Mesenchymal stem cell (in vitro differentiated cells and primary cell): ENCODE data around the gene KLC4.

Source experiments
- DNase-seq: peaks from one replicate; pipeline ENCODE4 v3.0.0-alpha.2; 2013
- H2AFZ ChIP-seq: one replicate; pipeline ENCODE4 v1.6.1; 2013; ENCODE audit warnings: low read depth, mild to moderate bottlenecking, control low read depth, inconsistent platforms, low read length, moderate library complexity
- H2AK5ac ChIP-seq: 2 replicates; pipeline ENCODE4 v1.6.1; 2013; ENCODE audit warnings: low read length, moderate library complexity, mild to moderate bottlenecking, inconsistent platforms; ENCODE audit not compliant: severe bottlenecking
- H2BK120ac ChIP-seq: one replicate; pipeline ENCODE4 v1.6.1; 2013; ENCODE audit warnings: low read depth, mild to moderate bottlenecking, inconsistent platforms, low read length, moderate library complexity
- H2BK12ac ChIP-seq, 2 experiments: one replicate each; pipeline ENCODE4 v1.6.1; 2013; ENCODE audit warnings: inconsistent platforms in 2 of 2, low read length in 2 of 2, mild to moderate bottlenecking in 2 of 2, moderate library complexity in 2 of 2, control low read depth in 1 of 2
- H2BK15ac ChIP-seq: one replicate; pipeline ENCODE4 v1.6.1; 2013; ENCODE audit warnings: mild to moderate bottlenecking, low read depth, inconsistent platforms; ENCODE audit not compliant: poor library complexity, severe bottlenecking
- H2BK5ac ChIP-seq: 2 replicates; pipeline ENCODE4 v1.6.1; 2013; ENCODE audit warnings: low read depth, mild to moderate bottlenecking, low read length, control low read depth, inconsistent platforms; ENCODE audit not compliant: poor library complexity, severe bottlenecking
- H3K14ac ChIP-seq, 2 experiments: one replicate each; pipeline ENCODE4 v1.6.1; 2013; ENCODE audit warnings: inconsistent platforms in 2 of 2, low read length in 2 of 2, control low read depth in 1 of 2, mild to moderate bottlenecking in 1 of 2, moderate library complexity in 1 of 2
- H3K18ac ChIP-seq, 2 experiments: one replicate each; pipeline ENCODE4 v1.6.1; 2013; ENCODE audit warnings: inconsistent platforms in 2 of 2, low read length in 2 of 2, control low read depth in 1 of 2, low read depth in 1 of 2, mild to moderate bottlenecking in 1 of 2
- H3K23ac ChIP-seq, 2 experiments: one replicate each; pipeline ENCODE4 v1.6.1; 2013; ENCODE audit warnings: inconsistent platforms in 2 of 2, low read length in 2 of 2, mild to moderate bottlenecking in 2 of 2, moderate library complexity in 2 of 2, control low read depth in 1 of 2
- H3K27ac ChIP-seq: 2 replicates; pipeline ENCODE4 v1.5.1; 2013; ENCODE audit warnings: mild to moderate bottlenecking, moderate library complexity, low read length, control low read depth, inconsistent platforms; ENCODE audit not compliant: poor library complexity, severe bottlenecking
- H3K27me3 ChIP-seq, 2 experiments: 2 replicates each; pipeline versions ENCODE4 v1.6.1 to v1.7.0; 2013; ENCODE audit warnings: low read length in 2 of 2, mild to moderate bottlenecking in 2 of 2, moderate library complexity in 2 of 2, control low read depth in 1 of 2, inconsistent platforms in 1 of 2; ENCODE audit not compliant: control insufficient read depth in 1 of 2, insufficient read depth in 1 of 2
- H3K36me3 ChIP-seq, 2 experiments: 2 replicates each; pipeline versions ENCODE4 v1.6.1 to v1.7.0; 2013; ENCODE audit warnings: low read length in 2 of 2, control low read depth in 1 of 2, inconsistent platforms in 1 of 2, low read depth in 1 of 2, mild to moderate bottlenecking in 1 of 2; ENCODE audit not compliant: insufficient read depth in 2 of 2, control insufficient read depth in 1 of 2
- H3K4ac ChIP-seq, 2 experiments: one replicate each; pipeline ENCODE4 v1.6.1; 2013; ENCODE audit warnings: inconsistent platforms in 2 of 2, low read length in 2 of 2, mild to moderate bottlenecking in 2 of 2, moderate library complexity in 2 of 2, control low read depth in 1 of 2, low read depth in 1 of 2
- H3K4me1 ChIP-seq: 2 replicates; pipeline ENCODE4 v1.6.1; 2013; ENCODE audit warnings: low read depth, low read length, control low read depth; ENCODE audit not compliant: control insufficient read depth, insufficient read depth
- H3K4me2 ChIP-seq: 2 replicates; pipeline ENCODE4 v1.6.1; 2013; ENCODE audit warnings: low read length, mild to moderate bottlenecking, inconsistent platforms; ENCODE audit not compliant: poor library complexity, severe bottlenecking
- H3K4me3 ChIP-seq, 2 experiments: 2 replicates each; pipeline versions ENCODE4 v1.5.1 to v1.7.0; 2013; ENCODE audit warnings: low read length in 2 of 2, mild to moderate bottlenecking in 2 of 2, control low read depth in 1 of 2, low read depth in 1 of 2; ENCODE audit not compliant: insufficient read depth in 1 of 2
- H3K79me1 ChIP-seq: replicated peaks from 2 replicates; pipeline ENCODE4 v1.6.1; 2013; ENCODE audit warnings: mild to moderate bottlenecking, control low read depth, low read length, inconsistent platforms; ENCODE audit not compliant: poor library complexity, severe bottlenecking
- H3K9ac ChIP-seq: 2 replicates; pipeline ENCODE4 v1.7.0; 2013; ENCODE audit warnings: mild to moderate bottlenecking, low read length, moderate library complexity
- H3K9me3 ChIP-seq: 2 replicates; pipeline ENCODE4 v1.7.0; 2013; ENCODE audit warnings: mild to moderate bottlenecking, low read length; ENCODE audit not compliant: control insufficient read depth
- H4K8ac ChIP-seq: one replicate; pipeline ENCODE4 v1.6.1; 2013; ENCODE audit warnings: inconsistent platforms, mild to moderate bottlenecking, low read length, moderate library complexity
- H4K91ac ChIP-seq: one replicate; pipeline ENCODE4 v1.6.1; 2013; ENCODE audit warnings: mild to moderate bottlenecking, low read length, inconsistent platforms
- WGBS: methylation state at CpG from one replicate; pipeline ENCODE4 v1.1.7; 2013; ENCODE audit warnings: mixed read lengths; 5-methylcytosine and 5-hydroxymethylcytosine counted together

KLC4 gene

DNA sequence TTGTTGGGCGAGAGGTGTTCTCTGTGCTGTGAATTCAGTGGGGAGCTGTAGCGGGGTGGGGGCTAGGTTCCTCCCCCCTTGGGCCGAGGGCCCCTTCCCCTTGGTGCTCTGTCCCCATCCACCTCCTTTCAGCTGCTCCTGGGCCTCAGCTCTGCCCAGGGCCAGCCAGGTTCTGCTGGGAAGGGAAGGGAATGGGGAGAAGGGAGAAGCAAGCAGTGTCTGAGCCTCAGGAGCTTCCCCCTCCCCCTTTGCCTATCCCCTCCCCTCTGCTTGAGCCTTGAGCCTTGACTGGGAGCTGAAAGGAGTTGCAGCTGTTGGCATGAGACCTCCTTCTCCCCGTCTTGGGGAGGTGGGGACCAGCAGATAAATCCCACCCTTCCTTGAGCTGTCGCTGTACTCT, 38.6 kb upstream of the KLC4 start:
- Histone ChIP-seq H3K18ac (no peak overlapping the region), H3K36me3 (peaks cover 62 to 70% of the 10 kb centered on the region in 2 experiments), H4K8ac (peak overlapping the region; percentile 20), H3K79me1 (peaks cover 24% of the 10 kb centered on the region), H3K4me1 (peaks cover 31% of the 10 kb centered on the region), H3K4me2 (peak overlapping the region; percentile 86), H4K91ac (peak overlapping the region; percentile 0), H3K4ac (peak overlapping the region in 1 of 2 experiments; percentile 81), H2AK5ac (peak overlapping the region; percentile 86), H3K4me3 (peak overlapping the region in 1 of 2 experiments; percentile 98), H3K23ac (no peak overlapping the region), H3K27ac (peak overlapping the region; percentile 78), H3K14ac (no peak overlapping the region), H2BK12ac (no peak overlapping the region), H2BK5ac (no peak overlapping the region), H2BK15ac (no peak overlapping the region), H2AFZ (no peak overlapping the region), H3K9ac (peak overlapping the region; percentile 98), H3K27me3 (no peaks in the 10 kb centered on the region), H3K9me3 (no peaks in the 10 kb centered on the region), H2BK120ac (no peak overlapping the region)
- peak; percentile 44 for DNase-seq
- 57% methylated on average over 1 of the region's 5 CpGs for WGBS

DNA sequence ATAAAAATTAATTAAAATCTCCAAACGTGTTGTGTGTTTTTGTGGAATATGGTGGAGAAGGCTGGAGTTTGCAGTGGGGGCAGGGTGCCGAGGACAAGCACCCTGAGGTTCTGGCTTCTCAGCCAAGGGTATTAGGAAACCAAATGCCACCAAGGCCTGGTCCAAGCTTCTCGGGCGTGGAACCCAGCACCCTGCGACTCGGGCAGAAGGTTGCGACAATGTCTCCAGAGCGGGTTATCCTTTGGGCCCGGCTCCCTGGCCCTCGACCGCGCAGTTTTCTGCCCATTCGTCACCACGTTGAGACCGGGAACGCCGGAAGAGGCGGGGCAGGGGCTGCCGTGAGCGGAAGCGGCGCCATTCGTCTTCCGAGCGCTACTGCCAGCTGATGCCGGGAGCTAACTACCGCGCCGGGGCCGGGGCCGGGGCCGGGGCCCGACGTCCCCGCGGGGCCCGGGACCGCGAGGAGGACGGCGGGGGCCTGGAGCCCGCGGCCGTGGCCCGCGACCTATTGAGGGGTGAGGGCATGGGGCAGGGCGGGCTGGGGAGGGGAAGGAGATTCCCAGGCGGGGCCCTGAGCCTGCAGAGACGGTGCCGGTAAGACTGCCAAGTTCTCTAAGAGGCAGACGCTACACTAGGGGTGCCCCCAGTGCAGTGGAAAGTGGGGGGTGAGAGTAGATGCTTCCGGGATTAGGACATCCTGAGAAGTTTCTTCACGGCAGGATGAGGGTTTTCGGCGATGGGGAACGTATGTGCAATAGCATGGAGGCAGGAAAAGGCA, 38.0 kb upstream of the KLC4 start, which contains the start of gene RRP36:
Gene RRP36, plus strand, starts transcription at position 354 of the 778 bp plus-strand sequence. Its CDS starts 32 bp downstream, at position 386.
- Histone ChIP-seq H4K8ac (peak within 1 kb of the TSS; percentile 91), H3K4me3 (peak within 1 kb of the TSS; percentile 84 to 98), H3K79me1 (peaks cover 26% of the 10 kb centered on the region), H4K91ac (peak within 1 kb of the TSS; percentile 81), H2BK12ac (no peak within 1 kb of the TSS), H2BK15ac (no peak within 1 kb of the TSS), H2BK120ac (peak within 1 kb of the TSS; percentile 87), H3K9ac (peak within 1 kb of the TSS; percentile 98), H3K4me2 (peak within 1 kb of the TSS; percentile 89), H3K4me1 (peaks cover 26% of the 10 kb centered on the region), H3K23ac (peak within 1 kb of the TSS in 1 of 2 experiments; percentile 98), H3K18ac (peak within 1 kb of the TSS; percentile 82 to 98), H3K27ac (peak within 1 kb of the TSS; percentile 88), H3K14ac (peak within 1 kb of the TSS in 1 of 2 experiments; percentile 94), H3K9me3 (no peaks in the 10 kb centered on the region), H2AFZ (no peak within 1 kb of the TSS), H2AK5ac (peak within 1 kb of the TSS; percentile 86), H3K27me3 (no peaks in the 10 kb centered on the region), H2BK5ac (peak within 1 kb of the TSS; percentile 9), H3K36me3 (peaks cover 63 to 71% of the 10 kb centered on the region in 2 experiments), H3K4ac (peak within 1 kb of the TSS; percentile 49 to 98)
- DNase-seq, result peak; percentile 83
- 2% methylated on average over 56 of the region's 56 CpGs for WGBS

DNA sequence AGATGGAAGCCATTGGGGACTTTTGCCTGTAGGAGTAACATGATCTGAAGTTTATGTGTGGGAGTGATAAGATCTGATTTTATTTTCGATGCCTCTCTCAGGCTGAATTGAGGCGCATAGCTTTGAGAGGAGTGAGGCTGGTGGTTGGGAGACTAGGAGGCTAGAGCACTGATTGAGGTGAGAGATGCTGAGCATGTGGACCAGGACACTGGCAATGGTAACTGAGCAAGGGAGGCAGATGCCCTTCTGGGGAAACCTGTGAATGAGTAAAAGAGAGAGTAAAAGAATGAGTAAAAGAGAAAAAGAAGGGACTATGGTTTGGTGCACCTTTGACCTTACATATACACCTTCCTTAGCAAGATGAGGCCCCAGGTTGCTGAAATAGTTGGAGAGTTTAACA, 35.0 kb upstream of the KLC4 start:
- Histone ChIP-seq H3K4ac (no peak overlapping the region), H3K27ac (no peak overlapping the region), H3K27me3 (no peaks in the 10 kb centered on the region), H2BK12ac (no peak overlapping the region), H4K8ac (no peak overlapping the region), H3K4me3 (no peak overlapping the region), H3K18ac (no peak overlapping the region), H3K4me2 (no peak overlapping the region), H2AFZ (no peak overlapping the region), H3K4me1 (peaks cover 17% of the 10 kb centered on the region), H3K79me1 (peaks cover 15% of the 10 kb centered on the region), H2BK5ac (no peak overlapping the region), H3K9ac (peak overlapping the region; percentile 27), H2BK120ac (no peak overlapping the region), H2AK5ac (no peak overlapping the region), H3K23ac (no peak overlapping the region), H2BK15ac (no peak overlapping the region), H3K36me3 (peaks cover 68 to 72% of the 10 kb centered on the region in 2 experiments), H3K9me3 (no peaks in the 10 kb centered on the region), H4K91ac (no peak overlapping the region), H3K14ac (no peak overlapping the region)
- WGBS, result 94% methylated on average over 2 of the region's 2 CpGs
- no peak for DNase-seq

DNA sequence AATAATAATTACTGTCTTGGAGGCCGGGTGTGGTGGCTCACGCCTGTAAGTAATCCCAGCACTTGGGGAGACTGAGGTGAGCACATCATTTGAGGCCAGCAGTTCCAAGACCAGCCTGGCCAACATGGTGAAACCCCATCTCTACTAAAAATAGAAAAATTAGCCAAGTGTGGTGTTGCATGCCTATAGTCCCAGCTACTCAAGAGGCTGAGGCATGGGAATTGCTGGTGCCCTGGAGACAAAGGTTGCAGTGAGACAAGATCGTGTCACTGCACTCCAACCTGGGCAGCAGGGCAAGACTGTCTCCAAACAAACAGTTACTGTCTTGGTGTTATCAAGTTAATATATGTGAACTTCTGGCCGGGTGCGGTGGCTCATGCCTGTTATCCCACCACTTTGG, 33.1 kb upstream of the KLC4 start:
- Histone ChIP-seq H3K18ac (no peak overlapping the region), H3K23ac (no peak overlapping the region), H3K4me2 (no peak overlapping the region), H2AK5ac (no peak overlapping the region), H3K4ac (no peak overlapping the region), H4K91ac (no peak overlapping the region), H3K27me3 (no peaks in the 10 kb centered on the region), H3K27ac (no peak overlapping the region), H3K4me1 (peaks cover 8% of the 10 kb centered on the region), H4K8ac (no peak overlapping the region), H3K9me3 (no peaks in the 10 kb centered on the region), H2BK120ac (no peak overlapping the region), H3K79me1 (peaks cover 14% of the 10 kb centered on the region), H2BK5ac (no peak overlapping the region), H3K36me3 (peaks cover 65 to 67% of the 10 kb centered on the region in 2 experiments), H2AFZ (no peak overlapping the region), H3K14ac (no peak overlapping the region), H3K4me3 (no peak overlapping the region), H2BK12ac (no peak overlapping the region), H2BK15ac (no peak overlapping the region), H3K9ac (no peak overlapping the region)
- DNase-seq, result no peak
- WGBS, result 96% methylated on average over 5 of the region's 5 CpGs
